HepG2 (cell line): ENCODE results near the gene SEMA6B. TPM values are rescaled to one million over a fixed set of nuclear protein-coding genes. Genes with fewer than 3 reads are reported as not detected.

Experiments used
- ATAC-seq: fragments of 200-7000 bp; cut with Tn5 transposase; 3 replicates; pipeline ENCODE4 v1.9.1; 2020; ENCODE audit warnings: mild to moderate bottlenecking, moderate library complexity
- BruUV-seq: library from RNA; stranded (reverse); fragments of 400-500 nt; replicated peaks from 2 replicates; lab custom pipeline; 2021; lab: Mats Ljungman, UMichigan
- CTCF ChIA-PET: fragments of 300-600 bp; formaldehyde crosslinking; extraction: SDS; loops from one replicate; lab custom pipeline; 2021; ENCODE audit warnings: low total read pairs, inconsistent platforms, low intra/inter-chr PET ratio; lab: Yijun Ruan, JAX
- POLR2A ChIA-PET: fragments of 350-600 bp; sonication (Branson Sonifier 250); formaldehyde crosslinking; loops from one replicate; lab custom pipeline; 2020; ENCODE audit warnings: antibody characterized with exemption, inconsistent platforms; lab: Yijun Ruan, JAX
- DNase-seq: peaks from one replicate; pipeline ENCODE4 v3.0.0-alpha.2; 2015; ENCODE audit warnings: low spot score
- FAIRE-seq: peaks from 3 replicates; lab custom pipeline; 2011; peaks lifted over from hg19 to GRCh38; lab: Jason Lieb, UNC
- H2AFZ ChIP-seq: one replicate; pipeline ENCODE4 v1.6.1; 2011; ENCODE audit warnings: low read length, inconsistent platforms
- H3K27ac ChIP-seq: fragments of 300-600 bp; 3 replicates; pipeline ENCODE4 v1.8.0; 2011; ENCODE audit warnings: mixed run types, mild to moderate bottlenecking, mixed read lengths, low read length, inconsistent platforms; ENCODE audit not compliant: insufficient read depth; ENCODE audit errors: extremely low read length
- H3K27me3 ChIP-seq, 2 experiments: fragments of 200-600 bp in 1 of 2; 2 replicates in 1 of 2; 3 replicates in 1 of 2; pipeline versions ENCODE4 v1.6.0 to v1.8.0; 2011; ENCODE audit warnings: low read length in 2 of 2, mild to moderate bottlenecking in 2 of 2, moderate library complexity in 2 of 2, inconsistent platforms in 1 of 2; ENCODE audit not compliant: insufficient read depth in 2 of 2, control insufficient read depth in 1 of 2
- H3K36me3 ChIP-seq, 2 experiments: fragments of 200-600 bp in 1 of 2; replicated peaks in 1 of 2; 2 replicates in 1 of 2; 3 replicates in 1 of 2; pipeline versions ENCODE4 v1.5.1 to v1.8.0; 2011; ENCODE audit warnings: low read length in 2 of 2, inconsistent platforms in 1 of 2; ENCODE audit not compliant: insufficient read depth in 2 of 2, control insufficient read depth in 1 of 2
- H3K4me1 ChIP-seq: 2 replicates; pipeline ENCODE4 v1.5.1; 2012; ENCODE audit warnings: low read length, inconsistent platforms; ENCODE audit not compliant: insufficient read depth
- H3K4me2 ChIP-seq: 2 replicates; pipeline ENCODE4 v1.6.0; 2011; ENCODE audit warnings: low read depth, low read length, inconsistent platforms
- H3K4me3 ChIP-seq, 3 experiments: fragments of 200-600 bp in 1 of 3; sonication (generic), shearing (Covaris generic) in 1 of 3; replicated peaks in 1 of 3; 2 replicates each; pipeline ENCODE4 v1.5.1; 2011 to 2016; ENCODE audit warnings: low read length in 3 of 3, inconsistent platforms in 2 of 3, low read depth in 2 of 3, mild to moderate bottlenecking in 2 of 3, control low read depth in 1 of 3, mixed read lengths in 1 of 3; ENCODE audit not compliant: insufficient read depth in 1 of 3
- H3K79me2 ChIP-seq: one replicate; pipeline ENCODE4 v1.6.1; 2011; ENCODE audit warnings: low read length, inconsistent platforms; ENCODE audit not compliant: insufficient read depth
- H3K9ac ChIP-seq: 2 replicates; pipeline ENCODE4 v1.6.0; 2011; ENCODE audit warnings: mild to moderate bottlenecking, low read depth, low read length, inconsistent platforms; ENCODE audit not compliant: insufficient read depth
- H3K9me3 ChIP-seq: 2 replicates; pipeline ENCODE4 v1.5.1; 2012; ENCODE audit warnings: mild to moderate bottlenecking, low read length
- H4K20me1 ChIP-seq: 2 replicates; pipeline ENCODE4 v1.6.0; 2011; ENCODE audit warnings: inconsistent platforms, mild to moderate bottlenecking, low read length, moderate library complexity; ENCODE audit not compliant: insufficient read depth
- ATF7 ChIP-seq, 2 experiments: fragments of 450-650 bp in 1 of 2; sonication (generic) in 1 of 2; formaldehyde crosslinking in 1 of 2; IDR thresholded peaks; 2 replicates each; pipeline versions ENCODE4 v1.4.0 to v1.6.1; 2016 to 2020; ENCODE audit warnings: antibody characterized with exemption in 1 of 2, mild to moderate bottlenecking in 1 of 2, missing genetic modification reagents in 1 of 2
- MZF1 ChIP-seq: sonication (generic); formaldehyde crosslinking; IDR thresholded peaks from 2 replicates; pipeline ENCODE4 v1.8.1; 2023; ENCODE audit warnings: mild to moderate bottlenecking, missing genetic modification reagents, borderline replicate concordance
- ZMYM3 ChIP-seq: sonication (generic); formaldehyde crosslinking; IDR thresholded peaks from 2 replicates; pipeline ENCODE4 v1.5.1; 2020; ENCODE audit warnings: mild to moderate bottlenecking, missing genetic modification reagents
- ZNF337 ChIP-seq: sonication (generic); formaldehyde crosslinking; IDR thresholded peaks from 2 replicates; pipeline ENCODE4 v1.5.1; 2020; ENCODE audit warnings: missing genetic modification reagents, low read depth, mild to moderate bottlenecking, borderline replicate concordance
- ZNF501 ChIP-seq: sonication (generic); formaldehyde crosslinking; IDR thresholded peaks from 2 replicates; pipeline ENCODE4 v1.5.1; 2020; ENCODE audit warnings: mild to moderate bottlenecking, moderate library complexity, missing genetic modification reagents
- WGBS: methylation state at CpG from one replicate; pipeline ENCODE4 v1.1.6; 2017; ENCODE audit warnings: low lambda C conversion rate; 5-methylcytosine and 5-hydroxymethylcytosine counted together
- in situ Hi-C: cut with HindIII; loops from 2 replicates; pipeline ENCODE4 v1.10.0; 2017; ENCODE audit warnings: low pct_unique_long_range_greater_than_20kb; ENCODE audit not compliant: extremely low pct_ligation_motif_present
- intact Hi-C: fragments of 100-400 bp; cut with micrococcal nuclease; formaldehyde crosslinking; loops from one replicate; pipeline ENCODE4 v1.10.0; 2022; ENCODE audit not compliant: unreplicated experiment
- polyA plus RNA-seq, 8 experiments: library from polyadenylated mRNA; depleted of rRNA in 3 of 8; stranded (reverse) in 7 of 8; unstranded in 1 of 8; fragments of >200 nt; fragmentation: Illumina TruSeq in 4 of 8; extraction: Trizol in 4 of 8; gene quantifications; 2 replicates each; pipeline versions ENCODE4 v1.2.1 to v1.2.3, GENCODE V29; 2011 to 2016; ENCODE audit warnings: low read depth in 4 of 8, missing spikeins in 1 of 8, mixed read lengths in 1 of 8; ENCODE audit not compliant: insufficient read depth in 1 of 8
- total RNA-seq, 5 experiments: library from RNA; depleted of rRNA; stranded (reverse); fragments of >200 nt; fragmentation: Illumina TruSeq; extraction: Trizol; gene quantifications; 2 replicates each; pipeline ENCODE4 v1.2.3, GENCODE V29; 2016; ENCODE audit warnings: low read depth in 1 of 5
- TF ChIP-seq, protein P1 (sequence below): sonication (generic); formaldehyde crosslinking; IDR thresholded peaks from 2 replicates; pipeline ENCODE4 v1.8.0; 2022; ENCODE audit warnings: mild to moderate bottlenecking, missing genetic modification reagents; ENCODE audit not compliant: insufficient replicate concordance
- TF ChIP-seq, protein P2 (sequence below): sonication (generic); formaldehyde crosslinking; IDR thresholded peaks from 2 replicates; pipeline ENCODE4 v1.8.0; 2022; ENCODE audit warnings: missing genetic modification reagents, mild to moderate bottlenecking, borderline replicate concordance
- TF ChIP-seq, protein P3 (sequence below): sonication (generic); formaldehyde crosslinking; IDR thresholded peaks from 2 replicates; pipeline ENCODE4 v1.4.0; 2020; ENCODE audit warnings: low read depth, missing genetic modification reagents

Gene SEMA6B
- total and polyA plus RNA-seq, 2 of the 13 experiments (the other 11 are each of a cell fraction or from before 2014, with no cell fraction given): 45.5 to 67.1 TPM

DNA sequence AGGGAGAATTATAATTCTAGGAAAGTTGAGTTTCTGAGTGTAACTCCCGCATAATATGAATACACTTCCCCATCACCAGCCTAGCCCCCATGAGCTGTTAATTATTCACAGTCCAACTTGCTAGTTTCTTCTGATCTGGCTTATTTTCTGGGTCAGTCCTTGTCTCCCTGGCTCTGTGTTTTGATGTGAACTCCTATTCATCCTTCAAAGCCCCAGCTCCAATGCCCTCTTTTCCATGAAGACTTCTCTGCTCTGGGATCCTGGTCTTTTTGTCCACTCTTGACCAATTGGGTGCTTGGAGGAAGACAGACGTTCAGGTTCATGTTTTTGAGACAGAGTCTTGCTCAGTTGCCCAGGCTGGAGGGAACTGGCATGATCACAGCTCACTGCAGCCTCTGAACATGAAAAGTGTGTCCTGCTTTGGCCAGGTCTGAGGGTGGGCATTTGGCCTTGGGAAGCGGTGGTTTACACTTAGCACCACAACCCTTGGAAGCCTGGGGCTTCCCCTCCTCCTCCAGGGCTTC is 20.3 kb downstream of the SEMA6B start:
- Histone ChIP-seq H3K36me3 (no peaks in the 10 kb centered on the region), H3K4me2 (peak overlapping the region; percentile 81), H3K27ac (peak overlapping the region; percentile 68), H3K4me3 (peak overlapping the region; percentile 48 to 79 (median 60)), H4K20me1 (peaks cover 6% of the 10 kb centered on the region; the same call in 1 of the 2 replicates), H3K9me3 (no peaks in the 10 kb centered on the region), H3K4me1 (peaks cover 75% of the 10 kb centered on the region), H3K79me2 (peaks cover 5% of the 10 kb centered on the region), H2AFZ (no peak overlapping the region), H3K9ac (peak overlapping the region; percentile 77), H3K27me3 (no peaks in the 10 kb centered on the region)
- in situ Hi-C loops (no loop called here), intact Hi-C loops (loop anchor here (5.0 kb wide), 1 partner anchor 67 kb away; the partner anchor contains the start of gene HDGFL2)
- no peak for ATAC-seq
- no peak for DNase-seq
- no peak for FAIRE-seq
- ChIA-PET POLR2A (interaction anchor here (0.5 to 2.0 kb wide), 15 partner anchors 8 to 252 kb away, joined by 3 to 9 read pairs (median 4); partner anchors contain the start of genes FEM1A, HDGFL2, MPND and MYDGF), CTCF (no interaction called here)
- 24% methylated on average over 3 of the region's 3 CpGs for WGBS
- TSS peak; percentile 40 for BruUV-seq
- TF ChIP-seq, protein P1, sequence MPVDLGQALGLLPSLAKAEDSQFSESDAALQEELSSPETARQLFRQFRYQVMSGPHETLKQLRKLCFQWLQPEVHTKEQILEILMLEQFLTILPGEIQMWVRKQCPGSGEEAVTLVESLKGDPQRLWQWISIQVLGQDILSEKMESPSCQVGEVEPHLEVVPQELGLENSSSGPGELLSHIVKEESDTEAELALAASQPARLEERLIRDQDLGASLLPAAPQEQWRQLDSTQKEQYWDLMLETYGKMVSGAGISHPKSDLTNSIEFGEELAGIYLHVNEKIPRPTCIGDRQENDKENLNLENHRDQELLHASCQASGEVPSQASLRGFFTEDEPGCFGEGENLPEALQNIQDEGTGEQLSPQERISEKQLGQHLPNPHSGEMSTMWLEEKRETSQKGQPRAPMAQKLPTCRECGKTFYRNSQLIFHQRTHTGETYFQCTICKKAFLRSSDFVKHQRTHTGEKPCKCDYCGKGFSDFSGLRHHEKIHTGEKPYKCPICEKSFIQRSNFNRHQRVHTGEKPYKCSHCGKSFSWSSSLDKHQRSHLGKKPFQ: no peak
- TF ChIP-seq MZF1 (CRISPR knock-in tag) (no peak), ZMYM3 (CRISPR knock-in tag) (no peak), ATF7 (IDR thresholded peaks at IDR 0.05) (no peak), ATF7 (CRISPR knock-in tag; IDR thresholded peaks at IDR 0.05) (no peak), ZNF501 (0 out of 2 replicates have a peak, but pooled peaks have one; percentile 10), ZNF337 (CRISPR knock-in tag) (no peak)
- TF ChIP-seq, protein P2, sequence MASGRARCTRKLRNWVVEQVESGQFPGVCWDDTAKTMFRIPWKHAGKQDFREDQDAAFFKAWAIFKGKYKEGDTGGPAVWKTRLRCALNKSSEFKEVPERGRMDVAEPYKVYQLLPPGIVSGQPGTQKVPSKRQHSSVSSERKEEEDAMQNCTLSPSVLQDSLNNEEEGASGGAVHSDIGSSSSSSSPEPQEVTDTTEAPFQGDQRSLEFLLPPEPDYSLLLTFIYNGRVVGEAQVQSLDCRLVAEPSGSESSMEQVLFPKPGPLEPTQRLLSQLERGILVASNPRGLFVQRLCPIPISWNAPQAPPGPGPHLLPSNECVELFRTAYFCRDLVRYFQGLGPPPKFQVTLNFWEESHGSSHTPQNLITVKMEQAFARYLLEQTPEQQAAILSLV: peak; percentile 17; the same call in 1 of the 2 replicates
- TF ChIP-seq, protein P3, sequence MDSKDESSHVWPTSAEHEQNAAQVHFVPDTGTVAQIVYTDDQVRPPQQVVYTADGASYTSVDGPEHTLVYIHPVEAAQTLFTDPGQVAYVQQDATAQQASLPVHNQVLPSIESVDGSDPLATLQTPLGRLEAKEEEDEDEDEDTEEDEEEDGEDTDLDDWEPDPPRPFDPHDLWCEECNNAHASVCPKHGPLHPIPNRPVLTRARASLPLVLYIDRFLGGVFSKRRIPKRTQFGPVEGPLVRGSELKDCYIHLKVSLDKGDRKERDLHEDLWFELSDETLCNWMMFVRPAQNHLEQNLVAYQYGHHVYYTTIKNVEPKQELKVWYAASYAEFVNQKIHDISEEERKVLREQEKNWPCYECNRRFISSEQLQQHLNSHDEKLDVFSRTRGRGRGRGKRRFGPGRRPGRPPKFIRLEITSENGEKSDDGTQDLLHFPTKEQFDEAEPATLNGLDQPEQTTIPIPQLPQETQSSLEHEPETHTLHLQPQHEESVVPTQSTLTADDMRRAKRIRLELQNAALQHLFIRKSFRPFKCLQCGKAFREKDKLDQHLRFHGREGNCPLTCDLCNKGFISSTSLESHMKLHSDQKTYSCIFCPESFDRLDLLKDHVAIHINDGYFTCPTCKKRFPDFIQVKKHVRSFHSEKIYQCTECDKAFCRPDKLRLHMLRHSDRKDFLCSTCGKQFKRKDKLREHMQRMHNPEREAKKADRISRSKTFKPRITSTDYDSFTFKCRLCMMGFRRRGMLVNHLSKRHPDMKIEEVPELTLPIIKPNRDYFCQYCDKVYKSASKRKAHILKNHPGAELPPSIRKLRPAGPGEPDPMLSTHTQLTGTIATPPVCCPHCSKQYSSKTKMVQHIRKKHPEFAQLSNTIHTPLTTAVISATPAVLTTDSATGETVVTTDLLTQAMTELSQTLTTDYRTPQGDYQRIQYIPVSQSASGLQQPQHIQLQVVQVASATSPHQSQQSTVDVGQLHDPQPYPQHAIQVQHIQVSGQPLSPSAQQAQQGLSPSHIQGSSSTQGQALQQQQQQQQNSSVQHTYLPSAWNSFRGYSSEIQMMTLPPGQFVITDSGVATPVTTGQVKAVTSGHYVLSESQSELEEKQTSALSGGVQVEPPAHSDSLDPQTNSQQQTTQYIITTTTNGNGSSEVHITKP (CRISPR knock-in tag): no peak
